Smooth muscle cell (in vitro differentiated cells): ENCODE data around the gene POLR3H. TPM values are rescaled to one million over a fixed set of nuclear protein-coding genes. Genes with fewer than 3 reads are reported as not detected.

Experiments used
- DNase-seq: peaks from one replicate; lab custom pipeline; 2025; ENCODE audit not compliant: unreplicated experiment; lab: John Stamatoyannopoulos, UW
- H2AFZ ChIP-seq: fragments of 200-600 bp; sonication (generic); 2 replicates; pipeline ENCODE4 v1.6.0; 2016; ENCODE audit warnings: antibody characterized with exemption, low read depth, mild to moderate bottlenecking
- H3F3A ChIP-seq: fragments of 200-600 bp; sonication (generic); 2 replicates; pipeline ENCODE4 v1.6.0; 2017; ENCODE audit warnings: antibody characterized with exemption, low read depth
- H3K27ac ChIP-seq: fragments of 200-600 bp; sonication (generic); 2 replicates; pipeline ENCODE4 v1.5.1; 2016; ENCODE audit warnings: low read depth, mild to moderate bottlenecking
- H3K27me3 ChIP-seq: fragments of 200-600 bp; sonication (generic); 2 replicates; pipeline ENCODE4 v1.6.1; 2016; ENCODE audit warnings: low read depth, mild to moderate bottlenecking
- H3K36me3 ChIP-seq: fragments of 200-600 bp; sonication (generic); 2 replicates; pipeline ENCODE4 v1.5.1; 2016; ENCODE audit warnings: low read depth
- H3K4me1 ChIP-seq: fragments of 200-600 bp; sonication (generic); 2 replicates; pipeline ENCODE4 v1.5.1; 2016; ENCODE audit warnings: low read depth
- H3K4me2 ChIP-seq: fragments of 200-600 bp; sonication (generic); 2 replicates; pipeline ENCODE4 v1.6.0; 2016; ENCODE audit warnings: mild to moderate bottlenecking
- H3K4me3 ChIP-seq: fragments of 200-600 bp; sonication (generic); 2 replicates; pipeline ENCODE4 v1.5.1; 2016; ENCODE audit warnings: mild to moderate bottlenecking
- H3K79me2 ChIP-seq: fragments of 200-600 bp; sonication (generic); 2 replicates; pipeline ENCODE4 v1.6.0; 2016; ENCODE audit warnings: low read depth, mild to moderate bottlenecking
- H3K9ac ChIP-seq: fragments of 200-600 bp; sonication (generic); 2 replicates; pipeline ENCODE4 v1.6.0; 2016; ENCODE audit warnings: low read depth
- H3K9me3 ChIP-seq: fragments of 200-600 bp; sonication (generic); replicated peaks from 2 replicates; pipeline ENCODE4 v1.5.1; 2016; ENCODE audit warnings: low read depth
- H4K20me1 ChIP-seq: fragments of 200-600 bp; sonication (generic); 2 replicates; pipeline ENCODE4 v1.6.0; 2016; ENCODE audit warnings: low read depth
- WGBS: methylation state at CpG from one replicate; pipeline ENCODE4 v1.1.7; 2016; ENCODE audit warnings: low lambda C conversion rate; 5-methylcytosine and 5-hydroxymethylcytosine counted together
- polyA plus RNA-seq: library from polyadenylated mRNA; unstranded; fragments of >200 nt; fragmentation: Nextera tagmentation; extraction: Ambion mirVana; gene quantifications from 2 replicates; pipeline ENCODE4 v1.2.1, GENCODE V29; 2016
- total RNA-seq: library from RNA; depleted of rRNA; stranded (reverse); fragments of >200 nt; gene quantifications from 2 replicates; pipeline ENCODE4 v1.2.3, GENCODE V29; 2014
- TF ChIP-seq, protein P1 (sequence below): fragments of 200-600 bp; sonication (generic); IDR thresholded peaks from 2 replicates; pipeline ENCODE4 v1.5.1; 2017; ENCODE audit warnings: borderline replicate concordance, mild to moderate bottlenecking, antibody characterized with exemption; ENCODE audit not compliant: insufficient read depth, poor library complexity, severe bottlenecking

POLR3H gene
- total and polyA plus RNA-seq, 2 experiments from 2014 or later, result 12.1 to 20.3 TPM

DNA sequence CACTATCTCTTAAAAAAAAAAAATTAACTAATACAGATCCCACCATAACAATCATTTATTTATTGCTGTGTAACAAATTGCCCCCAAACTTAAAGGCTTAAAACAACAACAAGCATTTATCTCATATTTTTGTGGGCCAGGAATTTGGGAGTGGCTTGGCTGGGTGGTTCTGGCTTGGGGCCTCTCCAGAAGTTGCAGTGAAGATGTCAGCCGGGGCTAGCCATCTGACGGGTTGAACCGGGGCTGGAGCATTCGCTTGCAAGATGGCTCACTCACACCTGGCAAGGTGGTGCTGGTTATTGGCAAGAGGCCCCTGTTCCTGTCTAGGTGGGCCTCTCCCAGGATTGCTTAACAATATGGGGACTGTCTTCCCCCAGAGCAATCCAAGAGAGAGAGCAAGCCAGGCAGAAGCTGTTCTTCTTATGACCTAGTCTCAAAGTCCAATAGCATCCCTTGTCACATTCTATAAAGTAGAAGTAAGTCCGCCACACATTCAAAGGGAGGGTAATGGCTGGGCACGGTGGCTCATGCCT lies 45.9 kb downstream of the POLR3H start:
- no peaks in the 10 kb centered on the region for H3K27me3 ChIP-seq
- H4K20me1 ChIP-seq, result peaks cover 87% of the 10 kb centered on the region
- no peak overlapping the region for H3K9ac ChIP-seq
- no peaks in the 10 kb centered on the region for H3K36me3 ChIP-seq
- no peaks in the 10 kb centered on the region for H3F3A ChIP-seq
- DNase-seq, result no peak
- TF ChIP-seq, protein P1, sequence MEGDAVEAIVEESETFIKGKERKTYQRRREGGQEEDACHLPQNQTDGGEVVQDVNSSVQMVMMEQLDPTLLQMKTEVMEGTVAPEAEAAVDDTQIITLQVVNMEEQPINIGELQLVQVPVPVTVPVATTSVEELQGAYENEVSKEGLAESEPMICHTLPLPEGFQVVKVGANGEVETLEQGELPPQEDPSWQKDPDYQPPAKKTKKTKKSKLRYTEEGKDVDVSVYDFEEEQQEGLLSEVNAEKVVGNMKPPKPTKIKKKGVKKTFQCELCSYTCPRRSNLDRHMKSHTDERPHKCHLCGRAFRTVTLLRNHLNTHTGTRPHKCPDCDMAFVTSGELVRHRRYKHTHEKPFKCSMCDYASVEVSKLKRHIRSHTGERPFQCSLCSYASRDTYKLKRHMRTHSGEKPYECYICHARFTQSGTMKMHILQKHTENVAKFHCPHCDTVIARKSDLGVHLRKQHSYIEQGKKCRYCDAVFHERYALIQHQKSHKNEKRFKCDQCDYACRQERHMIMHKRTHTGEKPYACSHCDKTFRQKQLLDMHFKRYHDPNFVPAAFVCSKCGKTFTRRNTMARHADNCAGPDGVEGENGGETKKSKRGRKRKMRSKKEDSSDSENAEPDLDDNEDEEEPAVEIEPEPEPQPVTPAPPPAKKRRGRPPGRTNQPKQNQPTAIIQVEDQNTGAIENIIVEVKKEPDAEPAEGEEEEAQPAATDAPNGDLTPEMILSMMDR, result no peak
- no peak overlapping the region for H3K27ac ChIP-seq
- H3K9me3 ChIP-seq, result no peaks in the 10 kb centered on the region
- WGBS, result 91% methylated on average over 6 of the region's 6 CpGs
- H3K4me2 ChIP-seq, result no peak overlapping the region
- no peak overlapping the region for H2AFZ ChIP-seq
- H3K4me3 ChIP-seq, result no peak overlapping the region
- H3K79me2 ChIP-seq, result peaks cover 42% of the 10 kb centered on the region
- no peaks in the 10 kb centered on the region for H3K4me1 ChIP-seq

DNA sequence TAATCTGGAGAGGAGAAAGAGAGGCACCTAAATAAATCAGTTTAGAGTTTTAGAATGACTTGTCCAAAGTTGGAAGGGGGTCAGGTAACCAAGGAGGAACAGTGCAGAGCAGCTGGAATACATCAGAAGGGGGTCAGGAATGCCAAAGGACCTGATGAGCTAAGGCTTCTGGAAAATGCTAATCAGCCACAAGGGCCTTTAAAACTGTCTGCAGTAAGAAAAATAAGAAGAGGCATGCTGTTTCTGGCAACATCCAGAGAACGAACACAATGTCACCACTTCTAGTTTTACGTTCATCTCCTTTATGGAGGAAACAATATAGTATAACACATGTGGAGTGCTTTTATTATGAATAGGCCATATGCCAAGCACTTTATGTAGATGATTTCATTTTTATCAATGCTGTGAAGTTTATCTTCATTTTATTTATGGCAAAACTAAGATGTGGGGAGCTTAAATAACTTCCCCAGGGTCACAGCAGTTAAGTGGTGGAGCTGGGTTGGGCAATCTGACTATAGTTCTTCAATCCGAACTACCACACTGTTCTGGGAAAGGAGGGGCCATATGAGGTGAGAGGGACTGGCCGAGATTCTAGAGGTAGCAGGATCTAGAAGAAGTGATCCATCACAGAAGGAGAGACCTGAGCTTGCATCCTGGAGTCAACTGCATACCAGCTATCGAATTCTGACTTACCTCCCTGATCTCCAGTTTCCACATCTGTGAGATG lies 52.7 kb downstream of the POLR3H start:
- DNase-seq, result no peak
- no peaks in the 10 kb centered on the region for H3K27me3 ChIP-seq
- no peak overlapping the region for H2AFZ ChIP-seq
- H3F3A ChIP-seq, result no peaks in the 10 kb centered on the region
- H3K4me1 ChIP-seq, result peaks cover 6% of the 10 kb centered on the region
- H4K20me1 ChIP-seq, result peaks cover 100% of the 10 kb centered on the region
- H3K36me3 ChIP-seq, result no peaks in the 10 kb centered on the region
- WGBS, result 68% methylated on average over 5 of the region's 5 CpGs
- H3K4me2 ChIP-seq, result no peak overlapping the region
- H3K4me3 ChIP-seq, result no peak overlapping the region
- H3K9ac ChIP-seq, result no peak overlapping the region
- no peaks in the 10 kb centered on the region for H3K9me3 ChIP-seq
- TF ChIP-seq, protein P1, result no peak
- H3K79me2 ChIP-seq, result peaks cover 88% of the 10 kb centered on the region
- no peak overlapping the region for H3K27ac ChIP-seq

DNA sequence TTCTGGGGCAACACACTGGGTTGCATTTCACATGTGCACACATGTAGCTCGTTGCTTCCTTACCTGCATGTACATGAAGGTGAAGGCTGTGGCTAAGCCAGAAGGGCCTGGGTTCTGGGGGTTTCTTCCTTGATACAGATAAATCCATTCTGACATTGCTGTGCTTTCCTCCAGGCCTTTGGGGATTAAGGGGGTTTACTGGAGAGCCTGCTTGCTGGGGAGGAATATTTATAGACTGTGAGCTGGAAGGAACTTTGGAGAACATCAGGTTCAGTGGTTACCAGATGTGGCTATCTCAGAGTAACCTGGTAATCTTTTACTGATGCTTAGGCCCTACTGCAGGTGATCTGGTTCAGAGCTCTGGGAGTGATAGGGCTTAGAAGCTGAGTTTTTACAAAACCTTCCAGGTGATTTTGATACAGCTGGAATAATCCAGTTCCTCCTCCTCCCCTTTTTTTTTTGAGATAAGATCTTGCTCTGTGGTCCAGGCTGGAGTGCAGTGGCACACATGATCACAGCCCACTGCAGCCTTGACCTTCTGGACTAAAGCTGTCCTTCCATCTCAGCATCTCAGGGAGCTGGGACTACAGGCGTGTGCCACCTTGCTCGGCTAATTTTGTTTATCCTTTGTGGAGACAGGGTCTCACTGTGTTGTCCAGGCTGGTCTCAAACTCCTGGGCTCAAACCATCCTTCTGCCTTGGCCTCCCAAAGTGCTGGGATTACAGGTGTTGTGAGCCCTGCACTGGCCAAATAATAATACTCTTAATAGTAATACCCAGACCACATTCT lies 55.5 kb downstream of the POLR3H start:
- WGBS, result 97% methylated on average over 3 of the region's 3 CpGs
- no peak for DNase-seq

More for the DNA sequence above, 55.5 kb downstream of the POLR3H start:
- Histone ChIP-seq H4K20me1 (peaks cover 100% of the 10 kb centered on the region), H3K9ac (no peak overlapping the region), H3K4me3 (no peak overlapping the region), H3K9me3 (no peaks in the 10 kb centered on the region), H2AFZ (no peak overlapping the region), H3K27me3 (no peaks in the 10 kb centered on the region), H3K4me2 (no peak overlapping the region), H3K4me1 (peaks cover 6% of the 10 kb centered on the region), H3K79me2 (peaks cover 87% of the 10 kb centered on the region), H3K27ac (no peak overlapping the region), H3F3A (peaks cover under 1% of the 10 kb centered on the region), H3K36me3 (no peaks in the 10 kb centered on the region)
- TF ChIP-seq, protein P1, result no peak
